Peyer's patch (tissue), 4 donors: ENCODE measurements around the gene PIK3C3. TPM values are rescaled to one million over a fixed set of nuclear protein-coding genes. Genes with fewer than 3 reads are reported as not detected.

ENCODE experiments used
- DNase-seq, 3 donors: peaks; one replicate each; pipeline ENCODE4 v3.0.0-alpha.2; 2017 to 2019
- H3K27ac ChIP-seq, 4 donors: fragments of 200-600 bp; sonication (generic); one replicate each; pipeline ENCODE4 v1.5.1; 2016 to 2019
- H3K27me3 ChIP-seq, 2 donors: fragments of 200-600 bp; sonication (generic); one replicate each; pipeline ENCODE4 v1.5.1; 2019
- H3K36me3 ChIP-seq, 3 donors: fragments of 200-600 bp; sonication (generic); one replicate each; pipeline ENCODE4 v1.5.1; 2016 to 2019
- H3K4me1 ChIP-seq, 4 donors: fragments of 200-600 bp; sonication (generic); one replicate each; pipeline ENCODE4 v1.5.1; 2016 to 2019
- H3K4me3 ChIP-seq, 4 donors: fragments of 200-600 bp; sonication (generic); 1 replicate in 3 of 4; 2 replicates in 1 of 4; pipeline ENCODE4 v1.5.1; 2016 to 2019; ENCODE audit warnings: mild to moderate bottlenecking in 1 of 4
- H3K9me3 ChIP-seq, 4 donors: fragments of 200-600 bp; sonication (generic); one replicate each; pipeline ENCODE4 v1.5.1; 2016 to 2019; ENCODE audit warnings: mild to moderate bottlenecking in 1 of 4
- POLR2A ChIP-seq, 2 donors: fragments of 450-650 bp; IDR thresholded peaks; one replicate each; pipeline ENCODE4 v1.5.1; 2017; ENCODE audit warnings: antibody characterized with exemption in 2 of 2, mild to moderate bottlenecking in 2 of 2, moderate library complexity in 2 of 2
- total RNA-seq, 4 donors: library from RNA; depleted of rRNA; stranded (reverse); fragments of >200 nt; gene quantifications; one replicate each; pipeline ENCODE4 v1.1.0, GENCODE V29; 2016
- TF ChIP-seq, protein P1 (sequence below), 6 experiments: fragments of 450-650 bp in 4 of 6; fragments of 200-600 bp in 2 of 6; sonication (generic) in 1 of 6; IDR thresholded peaks; one replicate each; pipeline ENCODE4 v1.5.1; 2017 to 2019; ENCODE audit warnings: antibody characterized with exemption in 6 of 6, mild to moderate bottlenecking in 3 of 6, moderate library complexity in 1 of 6

Gene PIK3C3
- total RNA-seq, 4 donors from 2014 or later, result 33.3 to 59.4 (median 39.5) TPM

DNA sequence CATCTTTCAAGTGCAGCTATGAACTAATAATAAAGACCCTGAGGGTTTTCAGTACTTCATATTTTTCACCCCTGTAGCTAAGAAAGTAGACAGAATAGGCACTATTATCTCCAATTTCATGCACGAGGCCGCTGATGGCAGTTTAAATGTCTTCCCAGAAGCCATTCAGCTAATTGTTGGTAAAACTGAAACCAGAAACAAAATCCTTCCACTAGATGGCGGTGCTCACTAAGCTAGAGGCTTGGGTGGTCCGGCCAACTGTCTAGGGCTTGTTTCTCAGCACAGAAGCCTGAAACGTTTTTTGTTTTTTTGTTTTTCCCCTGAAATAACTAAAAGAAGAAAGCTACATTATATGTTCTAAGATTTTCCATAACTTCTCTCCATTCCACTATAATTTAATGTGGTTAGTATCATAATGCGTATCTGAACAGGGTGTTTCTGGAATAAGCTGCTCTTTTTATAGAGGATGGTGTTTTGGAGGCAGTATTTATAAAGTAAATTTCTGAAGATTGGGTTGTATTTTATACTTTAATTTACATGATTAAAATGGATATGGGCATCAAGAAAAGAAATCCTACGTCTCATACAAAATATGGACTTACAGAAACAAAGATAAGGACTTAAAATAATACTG is 159.4 kb downstream of the PIK3C3 start:
- Histone ChIP-seq H3K4me1 (peaks cover 0 to 13% (median 2%) of the 10 kb centered on the region in 4 donors), H3K27ac (no peak overlapping the region)
- no peak for TF ChIP-seq POLR2A (IDR thresholded peaks at IDR 0.05)
- TF ChIP-seq, protein P1, sequence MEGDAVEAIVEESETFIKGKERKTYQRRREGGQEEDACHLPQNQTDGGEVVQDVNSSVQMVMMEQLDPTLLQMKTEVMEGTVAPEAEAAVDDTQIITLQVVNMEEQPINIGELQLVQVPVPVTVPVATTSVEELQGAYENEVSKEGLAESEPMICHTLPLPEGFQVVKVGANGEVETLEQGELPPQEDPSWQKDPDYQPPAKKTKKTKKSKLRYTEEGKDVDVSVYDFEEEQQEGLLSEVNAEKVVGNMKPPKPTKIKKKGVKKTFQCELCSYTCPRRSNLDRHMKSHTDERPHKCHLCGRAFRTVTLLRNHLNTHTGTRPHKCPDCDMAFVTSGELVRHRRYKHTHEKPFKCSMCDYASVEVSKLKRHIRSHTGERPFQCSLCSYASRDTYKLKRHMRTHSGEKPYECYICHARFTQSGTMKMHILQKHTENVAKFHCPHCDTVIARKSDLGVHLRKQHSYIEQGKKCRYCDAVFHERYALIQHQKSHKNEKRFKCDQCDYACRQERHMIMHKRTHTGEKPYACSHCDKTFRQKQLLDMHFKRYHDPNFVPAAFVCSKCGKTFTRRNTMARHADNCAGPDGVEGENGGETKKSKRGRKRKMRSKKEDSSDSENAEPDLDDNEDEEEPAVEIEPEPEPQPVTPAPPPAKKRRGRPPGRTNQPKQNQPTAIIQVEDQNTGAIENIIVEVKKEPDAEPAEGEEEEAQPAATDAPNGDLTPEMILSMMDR (IDR thresholded peaks at IDR 0.05), result peak; percentile 48 to 92 (median 88)

DNA sequence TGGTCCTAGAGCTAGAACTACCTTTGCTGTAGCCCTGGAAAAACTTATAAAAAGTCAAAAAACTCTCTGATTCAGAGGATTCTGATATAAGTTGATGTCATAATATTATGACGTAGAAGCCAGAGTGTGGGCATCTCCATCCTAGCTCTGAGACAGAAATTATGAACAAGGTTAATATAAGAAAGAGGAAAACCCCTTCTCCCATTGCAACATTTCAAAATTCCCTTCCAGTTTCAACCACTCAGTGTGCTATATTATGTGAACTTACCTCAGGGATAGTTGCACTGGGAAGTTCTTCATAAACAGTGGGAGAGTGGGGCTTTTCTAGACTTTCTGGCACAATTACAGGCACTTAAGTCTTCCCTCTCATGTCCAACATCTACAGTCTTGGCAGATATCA is 171.6 kb downstream of the PIK3C3 start:
- Histone ChIP-seq H3K4me1 (peaks cover 0 to 6% (median 0%) of the 10 kb centered on the region in 4 donors), H3K36me3 (no peaks in the 10 kb centered on the region), H3K27ac (no peak overlapping the region), H3K9me3 (no peaks in the 10 kb centered on the region), H3K27me3 (no peaks in the 10 kb centered on the region), H3K4me3 (no peak overlapping the region)
- no peak for DNase-seq
- TF ChIP-seq, protein P1 (IDR thresholded peaks at IDR 0.05), result no peak
- TF ChIP-seq POLR2A (IDR thresholded peaks at IDR 0.05), result no peak

More for the DNA sequence above, 159.4 kb downstream of the PIK3C3 start:
- Histone ChIP-seq H3K36me3 (no peaks in the 10 kb centered on the region), H3K9me3 (no peaks in the 10 kb centered on the region), H3K4me3 (no peak overlapping the region), H3K27me3 (no peaks in the 10 kb centered on the region)
- DNase-seq, result peak in 2 of 3 donors; percentile 39 to 70

DNA sequence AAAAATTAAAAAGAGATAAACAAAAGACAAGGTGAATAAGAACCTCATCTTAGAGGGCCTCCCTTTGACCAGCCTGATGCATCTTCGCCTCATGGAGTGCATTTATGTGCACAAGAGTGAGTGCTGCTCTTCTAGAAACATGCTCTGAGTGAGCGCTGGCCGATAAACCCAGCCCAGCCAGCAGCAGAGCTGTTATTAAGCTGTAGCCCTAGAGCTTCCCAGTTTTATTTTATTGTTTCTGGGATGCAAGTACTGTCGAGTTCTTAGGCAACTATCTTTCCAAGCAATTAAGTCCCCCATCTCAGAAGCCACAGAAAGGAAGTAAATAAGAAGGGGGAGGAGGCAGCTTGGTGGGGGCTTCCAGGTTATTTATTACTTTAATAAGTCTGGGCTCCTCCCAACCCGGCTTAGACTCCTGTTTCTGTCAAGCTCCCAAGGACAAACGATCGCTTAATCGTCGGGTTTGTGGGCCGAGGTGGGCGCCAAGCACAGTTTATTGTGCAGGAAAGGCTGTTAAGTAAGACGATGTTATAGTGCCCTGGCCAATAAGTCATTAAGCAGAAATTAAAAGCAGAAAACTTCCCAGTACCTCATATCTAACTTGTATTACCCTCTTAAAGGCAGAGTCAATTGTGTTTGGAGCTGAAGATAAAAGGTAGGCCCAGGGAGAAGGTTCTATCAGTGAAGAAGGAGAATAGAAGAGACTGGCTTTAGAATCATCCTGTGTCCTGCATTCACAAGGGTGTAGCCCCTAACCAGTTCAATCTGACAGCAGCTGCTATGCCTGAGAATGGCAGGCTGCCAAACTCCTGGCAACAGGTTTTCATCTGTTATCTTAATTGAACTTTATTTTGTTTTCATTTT is 176.3 kb downstream of the PIK3C3 start:
- no peak for TF ChIP-seq POLR2A (IDR thresholded peaks at IDR 0.05)
- TF ChIP-seq, protein P1 (IDR thresholded peaks at IDR 0.05), result no peak
- no peaks in the 10 kb centered on the region for H3K9me3 ChIP-seq
- H3K27me3 ChIP-seq, result no peaks in the 10 kb centered on the region
- H3K4me1 ChIP-seq, result peaks cover 0 to 6% (median 0%) of the 10 kb centered on the region in 4 donors
- DNase-seq, result peak in 1 of 3 donors; percentile 52
- no peaks in the 10 kb centered on the region for H3K36me3 ChIP-seq
- H3K4me3 ChIP-seq, result no peak overlapping the region
- no peak overlapping the region for H3K27ac ChIP-seq

DNA sequence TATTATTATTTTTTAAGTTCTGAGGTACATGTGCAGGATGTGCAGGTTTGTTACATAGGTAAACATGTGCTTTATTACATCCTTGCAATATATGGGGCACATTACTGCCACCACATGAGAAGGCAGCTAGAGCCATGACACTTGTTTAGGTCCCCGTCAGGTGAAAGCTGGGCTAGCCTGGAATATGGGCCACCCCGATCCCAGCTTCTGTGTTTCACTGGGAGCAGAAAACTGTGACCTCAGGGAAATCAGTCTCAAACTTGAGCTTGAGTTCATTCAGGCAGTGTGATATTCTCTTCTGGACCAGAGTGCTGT is 176.9 kb downstream of the PIK3C3 start:
- Histone ChIP-seq H3K4me3 (no peak overlapping the region), H3K27ac (no peak overlapping the region), H3K36me3 (no peaks in the 10 kb centered on the region), H3K4me1 (peaks cover 0 to 6% (median 0%) of the 10 kb centered on the region in 4 donors), H3K9me3 (no peaks in the 10 kb centered on the region), H3K27me3 (no peaks in the 10 kb centered on the region)
- DNase-seq, result no peak
- TF ChIP-seq POLR2A (IDR thresholded peaks at IDR 0.05), result no peak
